HepG2 (cell line): ENCODE data around the gene SAMD15. TPM values are rescaled to one million over a fixed set of nuclear protein-coding genes. Genes with fewer than 3 reads are reported as not detected.

Experiments used
- ATAC-seq: fragments of 200-7000 bp; cut with Tn5 transposase; 3 replicates; pipeline ENCODE4 v1.9.1; 2020; ENCODE audit warnings: mild to moderate bottlenecking, moderate library complexity
- BruUV-seq: library from RNA; stranded (reverse); fragments of 400-500 nt; replicated peaks from 2 replicates; lab custom pipeline; 2021; lab: Mats Ljungman, UMichigan
- CTCF ChIA-PET: fragments of 300-600 bp; formaldehyde crosslinking; extraction: SDS; loops from one replicate; lab custom pipeline; 2021; ENCODE audit warnings: low total read pairs, inconsistent platforms, low intra/inter-chr PET ratio; lab: Yijun Ruan, JAX
- POLR2A ChIA-PET: fragments of 350-600 bp; sonication (Branson Sonifier 250); formaldehyde crosslinking; loops from one replicate; lab custom pipeline; 2020; ENCODE audit warnings: antibody characterized with exemption, inconsistent platforms; lab: Yijun Ruan, JAX
- DNase-seq: peaks from one replicate; pipeline ENCODE4 v3.0.0-alpha.2; 2015; ENCODE audit warnings: low spot score
- FAIRE-seq: peaks from 3 replicates; lab custom pipeline; 2011; peaks lifted over from hg19 to GRCh38; lab: Jason Lieb, UNC
- H2AFZ ChIP-seq: one replicate; pipeline ENCODE4 v1.6.1; 2011; ENCODE audit warnings: low read length, inconsistent platforms
- H3K27ac ChIP-seq: fragments of 300-600 bp; 3 replicates; pipeline ENCODE4 v1.8.0; 2011; ENCODE audit warnings: mixed run types, mild to moderate bottlenecking, mixed read lengths, low read length, inconsistent platforms; ENCODE audit not compliant: insufficient read depth; ENCODE audit errors: extremely low read length
- H3K27me3 ChIP-seq, 2 experiments: fragments of 200-600 bp in 1 of 2; 2 replicates in 1 of 2; 3 replicates in 1 of 2; pipeline versions ENCODE4 v1.6.0 to v1.8.0; 2011; ENCODE audit warnings: low read length in 2 of 2, mild to moderate bottlenecking in 2 of 2, moderate library complexity in 2 of 2, inconsistent platforms in 1 of 2; ENCODE audit not compliant: insufficient read depth in 2 of 2, control insufficient read depth in 1 of 2
- H3K36me3 ChIP-seq, 2 experiments: fragments of 200-600 bp in 1 of 2; replicated peaks in 1 of 2; 2 replicates in 1 of 2; 3 replicates in 1 of 2; pipeline versions ENCODE4 v1.5.1 to v1.8.0; 2011; ENCODE audit warnings: low read length in 2 of 2, inconsistent platforms in 1 of 2; ENCODE audit not compliant: insufficient read depth in 2 of 2, control insufficient read depth in 1 of 2
- H3K4me1 ChIP-seq: 2 replicates; pipeline ENCODE4 v1.5.1; 2012; ENCODE audit warnings: low read length, inconsistent platforms; ENCODE audit not compliant: insufficient read depth
- H3K4me2 ChIP-seq: 2 replicates; pipeline ENCODE4 v1.6.0; 2011; ENCODE audit warnings: low read depth, low read length, inconsistent platforms
- H3K4me3 ChIP-seq, 3 experiments: fragments of 200-600 bp in 1 of 3; sonication (generic), shearing (Covaris generic) in 1 of 3; replicated peaks in 1 of 3; 2 replicates each; pipeline ENCODE4 v1.5.1; 2011 to 2016; ENCODE audit warnings: low read length in 3 of 3, inconsistent platforms in 2 of 3, low read depth in 2 of 3, mild to moderate bottlenecking in 2 of 3, control low read depth in 1 of 3, mixed read lengths in 1 of 3; ENCODE audit not compliant: insufficient read depth in 1 of 3
- H3K79me2 ChIP-seq: one replicate; pipeline ENCODE4 v1.6.1; 2011; ENCODE audit warnings: low read length, inconsistent platforms; ENCODE audit not compliant: insufficient read depth
- H3K9ac ChIP-seq: 2 replicates; pipeline ENCODE4 v1.6.0; 2011; ENCODE audit warnings: mild to moderate bottlenecking, low read depth, low read length, inconsistent platforms; ENCODE audit not compliant: insufficient read depth
- H3K9me3 ChIP-seq: 2 replicates; pipeline ENCODE4 v1.5.1; 2012; ENCODE audit warnings: mild to moderate bottlenecking, low read length
- H4K20me1 ChIP-seq: 2 replicates; pipeline ENCODE4 v1.6.0; 2011; ENCODE audit warnings: inconsistent platforms, mild to moderate bottlenecking, low read length, moderate library complexity; ENCODE audit not compliant: insufficient read depth
- CREB3 ChIP-seq: sonication (generic); formaldehyde crosslinking; IDR thresholded peaks from 2 replicates; pipeline ENCODE4 v1.5.0; 2020; ENCODE audit warnings: missing genetic modification reagents
- DPF2 ChIP-seq: sonication (generic); formaldehyde crosslinking; IDR thresholded peaks from 2 replicates; pipeline ENCODE4 v1.4.0; 2020; ENCODE audit warnings: mild to moderate bottlenecking, low read depth, missing genetic modification reagents, borderline replicate concordance
- ETV6 ChIP-seq: sonication (generic); formaldehyde crosslinking; conservative IDR thresholded peaks from 2 replicates; pipeline ENCODE4 v1.4.0; 2020; ENCODE audit warnings: missing genetic modification reagents
- GPBP1L1 ChIP-seq: sonication (generic); formaldehyde crosslinking; IDR thresholded peaks from 2 replicates; pipeline ENCODE4 v1.5.0; 2020; ENCODE audit warnings: mild to moderate bottlenecking, missing genetic modification reagents
- KLF16 ChIP-seq, 2 experiments: sonication (generic) in 1 of 2; formaldehyde crosslinking in 1 of 2; IDR thresholded peaks; 2 replicates each; pipeline versions ENCODE4 v1.6.1 to v1.8.0; 2016 to 2023; ENCODE audit warnings: missing genetic modification reagents in 2 of 2, missing compliant biosample characterization in 1 of 2
- NR1H2 ChIP-seq: sonication (generic); formaldehyde crosslinking; IDR thresholded peaks from 2 replicates; pipeline ENCODE4 v1.8.1; 2022; ENCODE audit warnings: low read depth, missing genetic modification reagents, borderline replicate concordance
- POLR2A ChIP-seq, 2 experiments: IDR thresholded peaks; 2 replicates each; pipeline ENCODE4 v1.6.1; 2011; ENCODE audit warnings: low read depth in 2 of 2, low read length in 2 of 2, mild to moderate bottlenecking in 1 of 2, moderate library complexity in 1 of 2; ENCODE audit not compliant: insufficient read depth in 1 of 2
- TCF7L2 ChIP-seq: IDR thresholded peaks from 2 replicates; pipeline ENCODE4 v1.6.1; 2011; ENCODE audit warnings: mild to moderate bottlenecking, low read depth, low read length, moderate library complexity
- ZFP36L2 ChIP-seq: sonication (generic); formaldehyde crosslinking; IDR thresholded peaks from 2 replicates; pipeline ENCODE4 v1.4.0; 2020; ENCODE audit warnings: missing genetic modification reagents
- ZNF510 ChIP-seq: sonication (generic); formaldehyde crosslinking; IDR thresholded peaks from 2 replicates; pipeline ENCODE4 v1.4.0; 2020; ENCODE audit warnings: low read depth, mild to moderate bottlenecking, missing genetic modification reagents
- WGBS: methylation state at CpG from one replicate; pipeline ENCODE4 v1.1.6; 2017; ENCODE audit warnings: low lambda C conversion rate; 5-methylcytosine and 5-hydroxymethylcytosine counted together
- in situ Hi-C: cut with HindIII; loops from 2 replicates; pipeline ENCODE4 v1.10.0; 2017; ENCODE audit warnings: low pct_unique_long_range_greater_than_20kb; ENCODE audit not compliant: extremely low pct_ligation_motif_present
- intact Hi-C: fragments of 100-400 bp; cut with micrococcal nuclease; formaldehyde crosslinking; loops from one replicate; pipeline ENCODE4 v1.10.0; 2022; ENCODE audit not compliant: unreplicated experiment
- polyA plus RNA-seq, 8 experiments: library from polyadenylated mRNA; depleted of rRNA in 3 of 8; stranded (reverse) in 7 of 8; unstranded in 1 of 8; fragments of >200 nt; fragmentation: Illumina TruSeq in 4 of 8; extraction: Trizol in 4 of 8; gene quantifications; 2 replicates each; pipeline versions ENCODE4 v1.2.1 to v1.2.3, GENCODE V29; 2011 to 2016; ENCODE audit warnings: low read depth in 4 of 8, missing spikeins in 1 of 8, mixed read lengths in 1 of 8; ENCODE audit not compliant: insufficient read depth in 1 of 8
- total RNA-seq, 5 experiments: library from RNA; depleted of rRNA; stranded (reverse); fragments of >200 nt; fragmentation: Illumina TruSeq; extraction: Trizol; gene quantifications; 2 replicates each; pipeline ENCODE4 v1.2.3, GENCODE V29; 2016; ENCODE audit warnings: low read depth in 1 of 5

SAMD15 gene
- total and polyA plus RNA-seq, 2 of the 13 experiments (the other 11 are each of a cell fraction or from before 2014, with no cell fraction given): 0.09 to 1.3 TPM

GRCh38 chr14:77337880-77338279 lies 39.3 kb upstream of the SAMD15 start:
- POLR2A ChIA-PET: interaction anchor here (0.7 to 1.9 kb wide), 2 partner anchors 17 to 321 kb away, joined by 3 to 8 read pairs; partner anchors contain the start of genes GSTZ1 and POMT2
- no peak for DNase-seq
- Histone ChIP-seq H3K9me3 (no peaks in the 10 kb centered on the region), H3K4me3 (no peak overlapping the region), H2AFZ (no peak overlapping the region), H4K20me1 (no peaks in the 10 kb centered on the region), H3K9ac (no peak overlapping the region), H3K4me1 (peaks cover 13% of the 10 kb centered on the region), H3K4me2 (no peak overlapping the region), H3K27ac (no peak overlapping the region), H3K36me3 (peaks cover 6 to 13% of the 10 kb centered on the region in 2 experiments), H3K79me2 (no peaks in the 10 kb centered on the region), H3K27me3 (no peaks in the 10 kb centered on the region)
- WGBS: 98% methylated on average over 3 of the region's 3 CpGs
- TF ChIP-seq GPBP1L1 (CRISPR knock-in tag) (no peak), DPF2 (CRISPR knock-in tag) (no peak), POLR2A (IDR thresholded peaks at IDR 0.05; ENCODE audit: insufficient read depth in 1 of 2, low read depth in 2 of 2, low read length in 2 of 2) (no peak), ZFP36L2 (CRISPR knock-in tag) (no peak), CREB3 (CRISPR knock-in tag) (no peak), KLF16 (CRISPR knock-in tag; IDR thresholded peaks at IDR 0.05) (no peak), NR1H2 (CRISPR knock-in tag) (no peak), ETV6 (CRISPR knock-in tag) (no peak), ZNF510 (CRISPR knock-in tag) (no peak), TCF7L2 (no peak)
- in situ Hi-C loops (no loop called here), intact Hi-C loops (loop anchor here (5.0 kb wide), 1 partner anchor 39 kb away; the partner anchor contains the start of genes SAMD15 and TMED8)
- ATAC-seq: no peak
- FAIRE-seq: no peak
- BruUV-seq: no TSS peak
- CTCF ChIA-PET: no interaction called here
